GM12891 (cell line): Measurements from ENCODE around the gene PRM3.

Source experiments
- PAX5 ChIP-seq: IDR thresholded peaks from 2 replicates; pipeline ENCODE4 v1.6.1; 2011; ENCODE audit warnings: low read length, moderate library complexity, mild to moderate bottlenecking; ENCODE audit not compliant: insufficient read depth, severe bottlenecking
- POLR2AphosphoS5 ChIP-seq: IDR thresholded peaks from 2 replicates; pipeline ENCODE4 v1.6.1; 2011; ENCODE audit warnings: low read depth, low read length, control low read depth

DNA sequence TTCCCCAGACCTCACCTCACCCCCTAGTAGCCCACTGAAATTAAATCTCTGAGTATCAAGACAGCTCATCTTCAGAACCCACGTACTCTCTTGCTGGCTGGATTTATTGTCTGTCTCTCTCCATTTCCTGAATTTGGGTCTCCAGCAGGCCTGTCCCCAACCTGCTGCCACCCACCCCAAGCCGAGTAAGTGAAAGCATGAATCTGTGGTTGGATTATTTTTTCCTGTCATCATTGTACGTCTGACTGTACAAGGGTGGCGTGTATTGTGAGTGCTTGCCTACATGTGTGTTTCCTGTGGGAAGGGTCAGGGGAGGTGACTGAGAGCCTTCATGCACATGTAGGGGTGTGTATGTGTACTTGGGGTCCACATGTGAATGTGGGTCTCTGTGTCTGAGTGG lies 9.7 kb downstream of the PRM3 start:
- TF ChIP-seq POLR2AphosphoS5 (no peak), PAX5 (no peak)
